ENCODE results near the gene MRGPRD.
"Not testable (repeated sequence)": the region's sequence is repeated elsewhere in the genome, so short reads cannot be mapped to it uniquely, and the experiment has no call there.

The MRGPRD gene

DNA sequence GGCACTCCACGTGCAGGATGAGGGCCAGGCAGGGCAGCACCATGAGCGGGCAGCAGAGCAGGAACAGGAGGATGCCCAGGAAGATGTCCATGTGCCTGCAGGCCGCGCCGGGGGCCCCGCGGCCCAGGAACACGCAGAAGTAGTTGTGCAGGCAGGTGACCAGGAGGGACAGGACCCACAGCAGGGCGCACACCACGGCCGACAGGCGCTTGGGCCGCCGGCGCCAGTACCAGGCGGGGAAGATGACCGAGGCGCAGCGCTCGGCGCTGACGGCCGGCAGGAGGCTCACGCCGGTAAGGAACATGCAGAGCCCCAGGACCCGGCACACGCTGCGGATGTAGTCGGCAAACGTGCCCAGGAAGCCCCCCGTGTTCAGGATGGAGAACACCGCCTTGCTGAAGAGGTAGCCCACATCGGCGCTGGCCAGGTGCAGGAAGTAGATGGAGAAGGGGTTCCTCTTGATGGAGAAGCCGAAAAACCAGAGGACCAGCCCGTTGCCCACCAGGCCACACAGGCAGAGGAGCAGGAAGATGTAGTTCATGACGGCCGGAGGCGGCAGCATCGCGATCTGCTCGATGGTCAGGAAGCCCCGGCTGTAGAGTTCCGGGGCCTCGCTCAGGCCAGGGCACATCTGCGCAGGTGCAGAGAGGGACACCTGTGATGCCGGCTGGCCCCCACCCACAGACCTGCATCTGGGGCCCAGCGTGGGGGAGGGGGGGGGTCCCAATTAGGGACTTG lies 25.0 kb upstream of the MRGPRD start:
- DNase-seq (ENCODE audit: low spot score): no peak

DNA sequence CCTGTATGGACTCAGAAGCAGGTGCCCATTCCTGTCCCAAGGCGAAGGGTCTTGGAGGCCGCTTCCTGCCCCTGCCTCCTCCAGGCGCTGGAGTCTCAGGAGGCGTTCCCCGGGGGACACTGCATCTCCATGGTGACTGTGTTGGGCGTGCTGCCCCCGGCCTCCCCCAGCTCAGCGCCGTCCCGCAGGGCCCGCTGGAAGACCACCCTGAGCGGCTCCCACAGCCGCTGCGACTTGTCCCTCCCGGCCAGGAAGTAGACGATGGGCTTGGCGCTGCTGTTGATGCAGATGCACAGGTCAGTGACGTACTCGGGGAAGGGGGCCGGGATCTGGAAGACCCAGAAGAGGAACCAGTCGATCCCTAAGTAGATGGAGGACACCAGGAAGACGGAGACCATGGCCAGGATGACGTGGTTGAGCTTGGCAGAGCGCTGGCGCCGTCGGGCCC lies 24.4 kb upstream of the MRGPRD start:
- DNase-seq (ENCODE audit: low spot score): no peak

DNA sequence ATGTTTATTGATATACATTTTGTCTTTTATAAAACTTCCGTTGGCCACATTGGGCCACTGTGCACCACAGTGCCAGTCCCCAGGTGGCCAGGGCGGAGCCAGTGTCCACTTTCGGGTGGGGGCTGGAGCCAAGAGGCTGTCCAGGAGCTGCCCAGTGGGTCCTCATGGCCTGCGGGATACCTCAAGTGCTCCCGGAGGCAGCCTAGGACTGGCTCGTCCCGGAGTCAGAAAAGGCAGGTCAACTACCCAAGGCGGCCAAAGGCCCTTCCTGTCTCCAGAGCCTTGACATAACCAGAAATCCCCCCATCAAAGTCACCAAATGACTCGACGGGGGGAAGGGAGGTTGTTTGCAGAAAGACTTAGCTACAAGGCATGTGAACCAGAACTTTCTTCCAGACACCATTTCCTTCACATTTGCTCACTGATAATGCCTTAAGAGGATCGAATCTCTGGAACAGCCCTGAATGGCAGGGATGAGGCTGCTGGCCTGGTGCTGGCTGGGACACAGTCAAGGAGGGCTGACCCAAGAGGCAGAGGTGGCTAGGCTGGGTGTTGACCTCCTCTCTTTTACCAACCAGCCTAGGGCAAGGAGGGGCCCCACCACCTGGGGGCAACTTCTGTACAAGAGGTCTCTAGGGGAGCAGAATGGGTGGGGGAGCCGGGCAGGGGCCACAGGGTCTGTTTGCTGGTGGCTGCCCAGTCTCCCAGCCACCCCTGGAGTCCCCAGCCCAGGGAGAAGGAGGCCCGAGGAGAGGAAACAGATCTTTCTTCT lies 23.8 kb upstream of the MRGPRD start:
- no peak for DNase-seq (ENCODE audit: low spot score)

DNA sequence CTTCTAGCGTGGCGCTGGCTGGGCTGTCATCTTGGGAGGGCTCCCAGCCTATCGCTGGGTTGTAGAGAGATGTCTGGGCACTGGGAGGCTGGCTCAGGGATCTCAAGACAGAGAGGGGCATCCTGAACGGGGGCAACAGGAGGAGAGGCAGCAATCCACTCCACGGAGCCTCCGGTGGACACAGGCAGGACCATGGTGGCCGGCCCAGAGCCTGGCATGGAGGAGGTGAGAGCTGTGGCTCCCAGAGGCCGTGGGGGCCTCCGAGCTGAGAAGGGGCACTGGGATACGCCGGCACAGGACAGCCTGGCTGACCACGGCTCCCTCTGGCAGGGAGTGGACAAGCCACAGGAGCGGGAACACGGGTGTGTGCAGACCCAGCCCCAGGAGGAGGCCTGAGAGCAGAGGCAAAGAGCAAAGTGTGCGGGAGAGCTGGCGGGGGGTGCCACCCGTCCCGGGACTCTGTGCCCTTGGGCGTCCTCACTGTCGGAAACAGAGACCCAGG lies 23.1 kb upstream of the MRGPRD start:
- DNase-seq (ENCODE audit: low spot score): no peak

DNA sequence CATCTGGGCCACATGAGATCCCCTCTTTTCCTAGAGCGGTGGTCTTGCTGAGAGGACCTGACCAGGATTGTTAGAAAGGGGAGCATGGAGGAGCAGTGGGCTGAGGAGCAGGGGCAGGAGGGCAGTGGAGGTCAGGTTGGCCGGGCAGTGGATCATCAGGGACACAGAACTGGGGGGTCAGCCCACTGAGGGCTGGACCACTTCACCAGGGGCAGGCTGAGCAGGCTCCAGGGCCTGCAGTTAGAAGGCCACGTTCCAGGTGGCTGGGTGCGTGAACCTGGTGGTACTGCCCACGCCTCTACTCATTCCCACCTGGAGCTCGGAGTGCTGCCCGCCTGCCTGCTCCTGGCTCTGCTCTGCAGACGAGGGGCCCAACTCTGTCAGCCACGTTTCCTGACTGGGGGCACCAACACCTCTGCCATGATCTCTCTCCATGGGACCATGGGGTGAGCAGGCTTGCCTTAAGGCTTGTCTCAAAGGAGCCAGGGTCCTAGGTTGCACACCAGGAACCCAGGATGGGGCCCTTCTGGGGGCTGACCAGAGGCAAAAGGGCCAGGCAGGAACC lies 22.6 kb upstream of the MRGPRD start:
- DNase-seq (ENCODE audit: low spot score): no peak

DNA sequence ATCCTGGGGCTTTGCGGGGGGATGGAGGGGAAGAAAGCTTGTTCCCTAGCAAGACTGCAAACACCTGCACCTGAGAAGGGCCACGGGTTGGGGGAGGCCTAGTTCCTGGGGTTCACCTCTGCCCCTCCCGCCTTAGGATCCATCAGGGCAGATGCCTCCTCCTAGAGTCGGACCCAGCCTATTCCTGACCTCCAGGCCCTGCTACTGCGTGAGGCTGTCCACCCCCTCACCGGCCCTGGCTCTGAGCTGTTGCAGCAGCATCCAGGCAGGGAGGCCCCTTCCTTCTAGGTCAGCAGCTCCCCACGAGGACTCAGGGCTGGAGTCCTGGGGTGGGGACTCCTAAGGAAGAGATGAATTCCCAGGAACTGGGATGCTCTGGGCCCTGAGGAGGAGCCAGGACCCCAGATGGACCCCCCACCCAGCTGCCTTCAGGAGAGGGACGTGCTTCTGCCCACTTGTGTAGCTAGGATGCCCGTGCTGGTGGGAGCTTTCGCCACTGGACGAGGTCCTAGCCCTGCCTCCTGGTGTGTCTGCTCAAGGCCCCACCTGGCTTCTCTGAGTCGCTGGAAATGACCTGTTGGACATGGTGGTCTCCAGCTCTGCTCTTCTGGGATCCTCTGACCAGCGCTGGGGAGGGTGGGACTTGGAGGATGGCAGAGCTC lies 21.9 kb upstream of the MRGPRD start:
- no peak for DNase-seq (ENCODE audit: low spot score)

DNA sequence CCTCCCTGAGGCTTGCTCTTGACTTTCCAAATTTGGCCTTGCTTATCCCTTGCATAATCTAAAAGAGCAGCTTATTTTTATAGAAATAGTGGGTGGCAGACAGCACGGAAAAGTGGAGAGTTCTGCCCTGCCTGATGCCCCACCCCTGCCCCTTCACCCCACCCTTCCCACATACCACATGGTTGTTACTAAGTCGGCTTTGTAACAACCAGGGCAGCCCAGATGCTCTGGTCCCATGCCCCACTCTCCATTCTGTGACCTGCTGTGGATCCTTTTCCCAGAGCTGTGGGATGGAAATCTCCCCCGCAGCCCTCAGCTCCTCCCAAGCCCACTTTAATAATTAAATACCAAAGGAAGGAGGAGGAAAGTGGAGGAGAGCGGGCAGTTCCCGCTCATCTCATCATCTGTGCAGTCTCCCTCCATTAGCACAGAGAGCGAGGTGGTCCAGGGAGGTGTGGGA lies 21.4 kb upstream of the MRGPRD start:
- DNase-seq (ENCODE audit: low spot score): no peak

DNA sequence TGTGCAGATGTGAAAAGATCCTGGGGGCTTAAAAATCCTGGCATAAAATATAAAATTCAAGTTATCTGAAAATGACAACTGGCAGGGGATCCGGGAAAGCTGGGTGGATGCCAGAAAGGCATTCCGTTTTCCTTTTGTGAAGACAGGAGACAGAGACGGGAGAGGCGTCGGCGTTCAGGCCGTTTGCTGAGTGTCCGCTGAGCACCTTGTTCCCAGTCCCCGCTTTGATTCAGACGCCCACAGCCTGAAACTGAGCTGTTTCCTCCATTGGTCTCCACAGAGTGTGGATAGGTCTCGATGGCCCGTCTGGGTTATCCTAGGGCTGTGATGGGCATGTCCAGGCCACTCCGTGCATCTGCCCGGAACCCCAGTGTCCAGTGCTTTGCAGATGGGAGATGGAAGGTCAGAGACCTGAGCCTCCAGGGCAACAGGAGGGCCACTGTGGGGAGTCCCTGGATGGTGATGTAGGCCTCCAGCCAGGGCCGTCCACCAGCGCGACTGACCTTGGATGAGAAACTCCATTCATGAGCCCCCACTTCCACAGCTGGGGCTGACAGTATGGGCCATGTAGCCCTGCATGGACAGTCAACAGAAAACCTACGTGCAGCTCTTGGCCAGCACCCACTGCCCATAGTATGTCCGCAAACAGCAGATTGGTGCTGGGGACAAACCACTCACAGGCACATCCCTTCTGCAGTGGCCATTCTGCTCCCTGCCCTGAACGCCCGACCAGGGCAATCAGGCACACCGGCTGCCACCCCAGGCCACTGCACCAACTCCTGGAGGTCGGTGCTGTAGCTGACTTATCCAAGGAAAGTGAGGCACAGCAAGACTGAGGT lies 20.7 kb upstream of the MRGPRD start:
- no peak for DNase-seq (ENCODE audit: low spot score)

DNA sequence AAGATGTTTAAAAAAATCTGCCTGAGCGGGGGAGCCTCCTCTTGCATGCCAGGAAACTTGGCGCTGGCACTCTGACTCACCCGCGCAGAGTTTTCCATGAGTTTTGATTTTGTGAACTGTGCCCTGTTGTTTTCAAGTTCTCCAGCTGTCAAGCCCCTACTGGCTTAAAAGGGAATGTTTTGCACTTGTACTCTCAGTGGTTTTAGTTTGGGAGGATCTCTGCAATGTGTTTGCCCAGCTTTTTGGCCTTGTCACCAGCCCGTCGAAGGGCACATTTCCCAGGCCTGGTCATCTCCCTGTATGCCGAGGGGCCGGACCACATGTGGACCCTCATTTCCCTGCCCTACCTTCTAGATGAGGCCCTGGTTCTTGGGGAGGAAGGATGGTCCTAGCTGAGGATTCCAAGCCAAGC lies 20.1 kb upstream of the MRGPRD start:
- DNase-seq (ENCODE audit: low spot score): peak; percentile 41

DNA sequence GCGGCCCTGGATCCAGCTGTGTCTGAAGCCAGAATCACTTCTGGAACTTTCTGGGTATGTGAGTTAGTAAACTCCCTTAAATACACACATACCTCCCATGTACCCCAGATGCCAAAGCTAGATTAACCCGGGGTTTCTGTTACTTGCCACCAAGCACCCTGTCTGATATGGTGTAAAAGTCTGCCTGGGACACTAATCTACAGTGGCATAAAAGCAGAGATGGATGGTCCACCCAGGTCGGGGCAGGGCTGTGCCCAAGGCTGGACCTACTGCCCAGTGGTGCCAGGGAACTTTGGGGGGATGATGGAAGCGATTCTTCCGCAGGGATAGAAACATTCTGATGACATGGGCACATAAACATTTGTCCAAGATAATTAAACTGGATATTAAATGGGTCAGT lies 19.6 kb upstream of the MRGPRD start:
- no peak for DNase-seq (ENCODE audit: low spot score)

DNA sequence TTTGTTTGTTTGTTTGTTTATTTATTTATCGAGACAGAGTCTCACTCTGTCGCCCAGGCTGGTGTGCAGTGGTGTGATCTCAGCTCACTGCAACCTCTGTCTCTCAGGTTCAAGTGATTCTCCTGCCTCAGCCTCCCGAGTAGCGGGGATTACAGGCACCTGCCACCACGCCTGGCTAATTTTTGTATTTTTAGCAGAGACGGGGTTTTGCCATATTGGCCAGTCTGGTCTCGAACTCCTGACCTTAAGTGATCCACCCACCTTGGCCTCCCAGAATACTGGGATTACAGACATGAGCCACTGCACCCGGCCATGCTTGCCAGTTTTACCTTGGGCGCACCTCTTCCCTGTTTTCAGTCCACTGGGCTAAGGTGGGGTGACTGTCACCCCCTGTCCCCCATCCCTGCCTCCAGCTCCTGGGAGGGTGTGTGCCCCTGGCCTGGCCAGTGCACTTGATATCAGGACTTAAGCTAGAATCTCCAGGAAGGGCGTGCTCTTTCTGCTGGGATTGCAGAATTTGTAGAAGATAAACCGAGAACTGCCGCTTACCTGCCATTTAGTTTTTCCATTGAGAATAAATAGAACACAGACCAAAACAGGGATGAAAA lies 19.1 kb upstream of the MRGPRD start:
- not testable (repeated sequence) for DNase-seq (ENCODE audit: low spot score)

DNA sequence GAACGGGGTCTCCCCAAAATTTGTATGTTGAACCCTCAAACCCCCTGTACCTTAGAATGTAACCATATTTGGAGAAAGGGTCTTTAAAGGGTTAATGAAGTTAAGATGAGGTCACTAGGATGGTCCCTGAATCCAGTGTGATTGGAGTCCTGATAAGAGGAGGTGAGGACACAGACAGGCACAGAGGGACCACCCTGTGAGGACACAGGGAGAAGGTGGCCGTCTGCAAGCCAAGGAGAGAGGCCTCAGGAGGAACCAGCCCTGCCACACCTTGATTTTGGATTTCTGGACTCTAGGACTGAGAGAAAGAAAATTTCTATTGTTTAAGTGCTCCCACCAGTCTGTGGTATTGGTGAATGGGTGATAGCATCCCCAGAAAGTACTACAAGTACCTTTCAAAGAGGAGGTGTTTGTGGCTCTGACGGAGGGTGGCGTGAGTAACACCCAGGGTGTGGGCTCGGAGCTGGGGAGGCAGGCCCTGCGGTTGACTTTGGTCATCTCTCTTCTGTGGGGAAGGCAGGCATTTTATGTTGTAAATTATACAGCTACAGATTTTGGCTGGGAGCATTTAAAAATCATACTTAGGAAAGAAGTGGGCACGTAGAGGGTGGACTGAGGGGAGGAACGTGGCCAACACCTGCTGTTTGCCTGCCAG lies 18.4 kb upstream of the MRGPRD start:
- no peak for DNase-seq (ENCODE audit: low spot score)

DNA sequence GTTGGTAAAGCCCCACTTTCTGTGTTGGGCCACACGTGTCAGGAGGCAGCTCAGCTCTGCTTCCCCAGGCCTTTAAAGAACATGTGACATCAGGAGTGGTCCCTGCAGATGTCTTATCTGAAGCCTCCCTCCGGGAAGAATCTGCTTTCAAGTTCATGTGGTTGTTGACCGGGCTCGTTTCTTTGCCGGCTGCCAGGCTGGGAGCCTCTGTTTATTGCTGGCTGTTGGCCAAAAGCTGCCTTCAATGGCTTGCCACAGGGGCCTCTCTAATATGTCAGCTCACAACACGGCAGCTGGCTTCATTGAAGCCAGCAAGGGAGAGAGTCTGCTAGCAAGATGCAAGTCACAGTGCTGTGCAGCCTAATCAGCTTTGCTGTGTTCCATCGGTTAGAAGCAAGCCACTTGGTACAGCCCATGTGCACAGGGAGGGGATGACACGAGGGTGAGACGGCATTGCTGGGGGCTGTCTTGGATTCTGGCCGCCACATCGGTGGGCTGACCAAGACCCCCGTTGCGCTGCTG lies 17.7 kb upstream of the MRGPRD start:
- DNase-seq (ENCODE audit: low spot score): peak; percentile 54

DNA sequence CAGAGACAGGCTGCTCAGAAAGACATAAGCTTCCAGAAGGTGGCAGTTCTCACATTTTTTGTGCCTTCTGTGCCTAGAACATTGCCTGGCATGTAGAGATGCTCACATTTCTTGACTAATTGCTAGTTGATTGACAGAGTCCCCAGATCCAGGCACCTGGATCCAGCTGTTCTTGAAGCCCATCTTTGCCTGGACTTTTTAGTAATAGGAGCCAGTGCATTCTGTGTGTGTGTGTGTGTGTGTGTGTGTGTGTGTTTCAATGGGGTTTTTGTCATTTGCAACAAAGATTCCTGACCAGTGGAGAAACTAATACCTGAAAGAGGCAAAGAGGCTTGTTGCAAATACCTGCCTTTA lies 17.2 kb upstream of the MRGPRD start:
- DNase-seq (ENCODE audit: low spot score): no peak

DNA sequence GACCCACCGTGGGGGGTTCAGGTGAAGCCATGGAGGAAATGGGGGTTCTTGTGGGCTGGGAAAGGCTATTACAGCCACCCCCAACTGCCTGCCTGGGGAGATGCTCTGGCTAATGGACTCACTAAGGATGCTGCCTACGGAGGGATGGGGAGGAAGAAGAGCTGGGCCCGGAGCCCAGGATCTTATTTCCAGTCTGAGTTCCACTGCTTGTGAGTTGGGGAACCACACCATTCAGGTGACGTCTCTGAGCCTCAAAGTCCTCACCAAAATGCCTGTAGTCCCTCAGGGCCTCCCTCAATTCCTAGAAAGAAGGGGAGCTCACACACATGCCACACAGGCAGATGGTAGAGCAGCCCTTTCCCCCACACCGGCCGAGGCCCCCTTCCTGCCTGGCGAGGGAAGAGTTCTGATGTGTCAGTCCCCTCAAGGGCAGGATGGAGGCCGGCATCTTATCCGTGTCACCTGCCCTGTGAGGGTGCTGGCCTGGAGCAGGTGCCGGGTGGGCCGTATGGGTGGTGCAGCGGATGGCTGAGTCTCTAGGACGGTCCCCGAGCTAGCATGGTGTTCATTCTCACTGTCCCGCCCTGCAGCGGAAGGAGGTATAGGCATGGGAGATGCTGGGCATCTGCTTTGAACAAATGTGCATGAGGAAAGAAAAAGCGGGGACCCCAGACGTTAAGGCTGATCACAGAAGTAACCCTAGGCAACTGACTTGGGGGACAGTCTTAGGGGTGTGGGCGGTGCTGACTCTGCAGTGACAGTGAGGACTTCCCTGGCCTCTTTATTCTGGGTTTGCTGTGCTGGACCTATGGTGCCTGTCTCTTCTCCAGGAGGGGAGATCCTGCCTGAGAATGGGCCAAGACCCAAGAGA lies 16.6 kb upstream of the MRGPRD start:
- no peak for DNase-seq (ENCODE audit: low spot score)

DNA sequence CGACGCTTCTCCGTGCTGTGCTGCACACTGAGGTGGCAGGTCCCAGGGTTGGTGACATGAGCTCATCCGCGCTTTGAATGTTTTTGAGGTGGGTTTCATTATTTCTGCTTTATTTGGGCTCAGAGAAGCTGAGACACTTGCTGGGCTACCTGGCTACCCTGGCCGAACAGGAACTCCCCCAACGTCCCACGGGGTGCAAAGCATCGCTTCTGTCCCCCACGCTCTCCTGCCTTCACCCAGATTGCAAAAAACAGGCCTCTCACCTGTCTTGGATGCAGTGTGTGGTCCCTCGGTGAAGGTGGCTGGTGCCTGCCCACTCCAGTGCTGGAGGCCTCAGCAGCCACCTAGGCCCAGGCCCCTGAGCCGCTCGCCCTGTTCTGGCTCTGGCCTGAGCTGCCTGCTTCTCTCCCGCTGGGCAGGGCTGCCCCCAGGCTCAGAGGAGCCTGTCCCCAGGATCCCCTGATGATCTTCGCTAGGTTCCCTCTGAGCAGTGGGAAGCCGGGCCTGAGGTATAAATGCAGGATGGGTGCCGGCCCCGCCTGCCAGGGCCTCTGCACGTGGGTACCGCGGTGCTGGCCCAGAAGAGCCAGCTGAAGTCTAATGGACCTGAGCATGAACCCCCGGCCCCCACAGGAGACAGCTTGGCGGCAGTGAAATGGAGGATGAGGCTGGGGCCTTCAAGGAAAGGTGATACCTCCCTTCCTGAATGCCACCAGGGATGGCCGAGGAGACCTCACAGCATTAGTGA lies 15.8 kb upstream of the MRGPRD start:
- DNase-seq (ENCODE audit: low spot score): no peak

DNA sequence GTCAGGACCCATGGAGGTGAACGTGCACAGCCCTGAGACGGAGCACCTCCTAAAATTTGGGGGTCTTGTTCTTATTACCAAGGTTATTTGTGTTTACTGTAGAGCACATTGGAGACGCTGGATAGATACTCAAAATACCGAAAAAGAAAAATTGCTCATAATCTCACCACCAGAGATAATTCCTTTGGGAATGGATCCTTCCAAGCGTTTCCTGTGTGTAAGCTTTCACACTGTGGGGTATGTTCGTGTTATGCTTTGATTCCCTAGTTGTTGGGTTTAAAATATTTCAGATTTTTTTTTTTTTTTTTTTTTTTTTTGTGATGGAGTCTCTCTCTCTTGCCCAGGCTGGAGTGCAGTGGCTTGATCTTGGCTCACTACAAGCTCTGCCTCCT lies 14.1 kb upstream of the MRGPRD start:
- no peak for DNase-seq (ENCODE audit: low spot score)

DNA sequence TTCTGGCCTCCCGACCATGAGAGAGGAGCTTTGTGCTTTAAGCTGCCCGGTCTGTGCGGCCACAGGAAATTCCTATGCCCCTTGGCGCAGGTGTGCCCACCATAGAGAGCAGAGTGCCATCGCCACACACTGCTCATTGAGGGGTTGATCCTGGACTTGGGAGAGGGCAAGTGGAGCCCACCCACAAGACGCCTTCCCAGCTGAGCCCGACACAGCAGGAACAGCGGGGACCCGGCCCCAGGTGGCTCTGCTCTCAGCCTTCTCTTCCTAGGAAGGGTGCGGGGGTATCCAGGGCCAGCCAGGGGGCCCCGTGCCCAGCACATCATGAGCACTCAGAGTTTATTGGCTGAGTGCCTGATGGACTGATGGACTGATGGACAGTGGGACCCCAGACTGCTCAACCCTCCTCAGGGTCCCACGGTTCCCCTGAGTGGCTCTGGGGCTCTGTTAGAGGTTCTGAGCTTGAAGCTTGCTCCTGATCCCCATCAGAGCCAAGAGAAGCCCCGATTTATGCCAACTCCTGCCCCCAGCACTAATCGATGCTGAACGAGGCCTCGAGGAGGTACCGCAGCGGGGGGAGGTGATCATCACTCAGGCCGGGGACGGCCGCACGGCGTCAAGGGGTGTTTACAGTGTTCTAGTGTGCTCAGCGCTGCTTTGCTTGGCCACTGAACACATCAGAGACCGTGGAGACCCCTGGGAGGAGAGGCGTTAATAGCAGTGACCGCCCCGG lies 13.5 kb upstream of the MRGPRD start:
- no peak for DNase-seq (ENCODE audit: low spot score)

Data from Ammon's horn (tissue), 1 donor.